CD4-positive, alpha-beta T cell (primary cell): Measurements from ENCODE around the gene FARSA. TPM values are rescaled to one million over a fixed set of nuclear protein-coding genes. Genes with fewer than 3 reads are reported as not detected.

Experiments
- ATAC-seq: fragments of 200-7000 bp; cut with Tn5 transposase; one replicate; pipeline ENCODE4 v1.10.0; 2022; ENCODE audit warnings: mild to moderate bottlenecking; ENCODE audit not compliant: poor library complexity
- CTCF ChIA-PET: fragments of 350-600 bp; sonication (Branson Sonifier 250); formaldehyde crosslinking; loops from one replicate; lab custom pipeline; 2021; ENCODE audit warnings: antibody characterized with exemption, inconsistent platforms; lab: Charles Lee
- POLR2A ChIA-PET: fragments of 350-600 bp; sonication (Branson Sonifier 250); formaldehyde crosslinking; loops from one replicate; lab custom pipeline; 2021; ENCODE audit warnings: antibody characterized with exemption, inconsistent platforms; lab: Charles Lee
- DNase-seq, 14 experiments: peaks; one replicate each; pipeline ENCODE4 v3.0.0-alpha.2; 2013 to 2020; ENCODE audit warnings: mixed read lengths in 2 of 14
- H3K27ac ChIP-seq, 2 donors: one replicate each; pipeline versions ENCODE4 v1.5.1 to v1.7.0; 2013; ENCODE audit warnings: low read length in 2 of 2, low read depth in 1 of 2, mild to moderate bottlenecking in 1 of 2
- H3K27me3 ChIP-seq, 2 experiments: 1 replicate in 1 of 2; 2 replicates in 1 of 2; pipeline versions ENCODE4 v1.6.1 to v1.7.0; 2013; ENCODE audit warnings: low read length in 2 of 2, control low read depth in 1 of 2, mild to moderate bottlenecking in 1 of 2, moderate library complexity in 1 of 2; ENCODE audit not compliant: insufficient read depth in 2 of 2, control insufficient read depth in 1 of 2
- H3K36me3 ChIP-seq: one replicate; pipeline ENCODE4 v1.6.1; 2013; ENCODE audit warnings: low read length, control low read depth; ENCODE audit not compliant: insufficient read depth
- H3K4me1 ChIP-seq: one replicate; pipeline ENCODE4 v1.6.1; 2013; ENCODE audit warnings: low read length, control low read depth; ENCODE audit not compliant: insufficient read depth
- H3K4me3 ChIP-seq: one replicate; pipeline ENCODE4 v1.5.1; 2013; ENCODE audit warnings: mild to moderate bottlenecking, low read length, moderate library complexity
- H3K9me3 ChIP-seq, 2 experiments: 1 replicate in 1 of 2; 2 replicates in 1 of 2; pipeline versions ENCODE4 v1.6.1 to v1.7.0; 2013; ENCODE audit warnings: low read length in 2 of 2, mild to moderate bottlenecking in 2 of 2, control low read depth in 1 of 2, moderate library complexity in 1 of 2; ENCODE audit not compliant: control insufficient read depth in 1 of 2, insufficient read depth in 1 of 2
- H3K27ac Mint-ChIP-seq: one replicate; pipeline ENCODE4 v1.8.0; 2020; ENCODE audit warnings: mixed read lengths
- H3K27me3 Mint-ChIP-seq: one replicate; pipeline ENCODE4 v1.8.0; 2021; ENCODE audit warnings: mixed read lengths
- H3K36me3 Mint-ChIP-seq: one replicate; pipeline ENCODE4 v1.8.0; 2021; ENCODE audit warnings: low read depth, mixed read lengths
- H3K4me1 Mint-ChIP-seq: one replicate; pipeline ENCODE4 v1.8.0; 2021; ENCODE audit warnings: low read depth, mixed read lengths
- H3K4me3 Mint-ChIP-seq: one replicate; pipeline ENCODE4 v1.8.0; 2020; ENCODE audit warnings: mild to moderate bottlenecking, mixed read lengths
- H3K9me3 Mint-ChIP-seq: one replicate; pipeline ENCODE4 v1.8.0; 2020; ENCODE audit warnings: mixed read lengths
- intact Hi-C, 2 experiments: fragments of 100-400 bp; cut with DNase I in 1 of 2; cut with micrococcal nuclease in 1 of 2; formaldehyde crosslinking; loops; one replicate each; pipeline versions ENCODE4 v1.15.1 to v1.9.0; 2023 to 2025; cut with DNase I, micrococcal nuclease
- total RNA-seq, 174 experiments: library from RNA in 2 of 174; stranded (reverse) in 2 of 174; gene quantifications; one replicate each; pipeline ENCODE4 v1.2.3 and lab custom pipeline; 2021 to 2026
- TF ChIP-seq, protein P1 (sequence below): fragments of 200-600 bp; IDR thresholded peaks from one replicate; pipeline ENCODE4 v1.8.0; 2022; ENCODE audit warnings: antibody characterized with exemption, mild to moderate bottlenecking

The FARSA gene
- total RNA-seq, 2 experiments from 2014 or later: 17.2 TPM

- no peak overlapping the region for H3K4me3 ChIP-seq
- intact Hi-C loops: loop anchor here in 1 of 2 experiments (2.0 kb wide), 1 partner anchor 20 kb away; no protein-coding TSS in a partner anchor
- Mint-ChIP-seq H3K9me3 (no peaks in the 10 kb centered on the region), H3K4me3 (no peak overlapping the region), H3K27ac (no peak overlapping the region), H3K36me3 (no peaks in the 10 kb centered on the region), H3K4me1 (peaks cover 27% of the 10 kb centered on the region), H3K27me3 (no peaks in the 10 kb centered on the region)
- peaks cover 23% of the 10 kb centered on the region for H3K4me1 ChIP-seq
- H3K27ac ChIP-seq: no peak overlapping the region
- POLR2A ChIA-PET: interaction anchor here (2.6 to 4.8 kb wide), 3 partner anchors 20 to 26 kb away, joined by 18 to 47 read pairs (median 24); partner anchors contain the start of genes CALR, FARSA and GCDH
- H3K9me3 ChIP-seq: no peaks in the 10 kb centered on the region
- no peaks in the 10 kb centered on the region for H3K36me3 ChIP-seq
- CTCF ChIA-PET: interaction anchor here (0.6 kb wide), 1 partner anchor 365 kb away, joined by 3 read pairs; no protein-coding TSS in a partner anchor
- TF ChIP-seq, protein P1, sequence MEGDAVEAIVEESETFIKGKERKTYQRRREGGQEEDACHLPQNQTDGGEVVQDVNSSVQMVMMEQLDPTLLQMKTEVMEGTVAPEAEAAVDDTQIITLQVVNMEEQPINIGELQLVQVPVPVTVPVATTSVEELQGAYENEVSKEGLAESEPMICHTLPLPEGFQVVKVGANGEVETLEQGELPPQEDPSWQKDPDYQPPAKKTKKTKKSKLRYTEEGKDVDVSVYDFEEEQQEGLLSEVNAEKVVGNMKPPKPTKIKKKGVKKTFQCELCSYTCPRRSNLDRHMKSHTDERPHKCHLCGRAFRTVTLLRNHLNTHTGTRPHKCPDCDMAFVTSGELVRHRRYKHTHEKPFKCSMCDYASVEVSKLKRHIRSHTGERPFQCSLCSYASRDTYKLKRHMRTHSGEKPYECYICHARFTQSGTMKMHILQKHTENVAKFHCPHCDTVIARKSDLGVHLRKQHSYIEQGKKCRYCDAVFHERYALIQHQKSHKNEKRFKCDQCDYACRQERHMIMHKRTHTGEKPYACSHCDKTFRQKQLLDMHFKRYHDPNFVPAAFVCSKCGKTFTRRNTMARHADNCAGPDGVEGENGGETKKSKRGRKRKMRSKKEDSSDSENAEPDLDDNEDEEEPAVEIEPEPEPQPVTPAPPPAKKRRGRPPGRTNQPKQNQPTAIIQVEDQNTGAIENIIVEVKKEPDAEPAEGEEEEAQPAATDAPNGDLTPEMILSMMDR: no peak
- ATAC-seq: no peak
- no peaks in the 10 kb centered on the region for H3K27me3 ChIP-seq
- no peak for DNase-seq
Observed at GRCh38 chr19:12912571-12912970, 20.9 kb downstream of the FARSA start.

DNA sequence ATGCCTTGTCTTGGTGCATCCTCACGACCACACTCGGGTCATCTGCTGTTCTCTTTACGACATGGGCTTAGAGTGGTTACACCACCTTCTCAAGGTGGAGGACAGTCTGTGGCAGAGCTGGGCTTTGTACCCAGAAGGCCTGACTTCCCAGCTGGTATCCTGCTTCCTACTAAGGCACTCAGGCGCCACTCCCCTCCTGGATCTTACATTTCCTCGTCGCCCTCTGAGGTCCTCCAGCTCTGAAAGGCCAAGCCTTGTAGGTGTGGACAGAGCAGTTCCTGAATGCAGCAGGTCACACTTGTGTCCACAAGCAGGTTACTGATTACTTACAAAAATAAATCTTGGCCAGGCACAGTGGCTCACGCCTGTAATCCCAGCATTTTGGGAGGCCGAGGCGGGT lies 26.3 kb downstream of the FARSA start:
- H3K4me3 ChIP-seq: no peak overlapping the region
- no peaks in the 10 kb centered on the region for H3K36me3 Mint-ChIP-seq
- POLR2A ChIA-PET: interaction anchor here (1.4 to 1.5 kb wide), 2 partner anchors 12 to 17 kb away, joined by 5 to 6 read pairs; partner anchors contain the start of genes GCDH and SYCE2

GRCh38 chr19:12899891-12900518 lies 33.5 kb downstream of the FARSA start:
- no peaks in the 10 kb centered on the region for H3K9me3 ChIP-seq
- H3K36me3 Mint-ChIP-seq: peaks cover 46% of the 10 kb centered on the region
- H3K4me1 ChIP-seq: no peaks in the 10 kb centered on the region
- TF ChIP-seq, protein P1: no peak
- H3K27me3 ChIP-seq: no peaks in the 10 kb centered on the region
- CTCF ChIA-PET: no interaction called here
- intact Hi-C loops: no loop called here
- POLR2A ChIA-PET: no interaction called here
- ATAC-seq: no peak
- H3K4me1 Mint-ChIP-seq: no peaks in the 10 kb centered on the region
- no peak for DNase-seq
- H3K27ac Mint-ChIP-seq: no peak overlapping the region
- no peak overlapping the region for H3K4me3 ChIP-seq
- H3K27me3 Mint-ChIP-seq: no peaks in the 10 kb centered on the region
- no peak overlapping the region for H3K4me3 Mint-ChIP-seq
- peaks cover 40% of the 10 kb centered on the region for H3K36me3 ChIP-seq
- no peaks in the 10 kb centered on the region for H3K9me3 Mint-ChIP-seq
- H3K27ac ChIP-seq: no peak overlapping the region

More for the DNA sequence above, 26.3 kb downstream of the FARSA start:
- H3K4me3 Mint-ChIP-seq: no peak overlapping the region
- CTCF ChIA-PET: no interaction called here
- no peaks in the 10 kb centered on the region for H3K9me3 ChIP-seq
- intact Hi-C loops: no loop called here
- no peaks in the 10 kb centered on the region for H3K4me1 ChIP-seq
- no peak overlapping the region for H3K27ac ChIP-seq
- H3K27ac Mint-ChIP-seq: no peak overlapping the region
- H3K27me3 ChIP-seq: no peaks in the 10 kb centered on the region
- TF ChIP-seq, protein P1: no peak
- H3K4me1 Mint-ChIP-seq: no peaks in the 10 kb centered on the region
- DNase-seq: no peak
- no peaks in the 10 kb centered on the region for H3K36me3 ChIP-seq
- no peaks in the 10 kb centered on the region for H3K27me3 Mint-ChIP-seq
- no peak for ATAC-seq
- H3K9me3 Mint-ChIP-seq: no peaks in the 10 kb centered on the region
